Measurements from ENCODE around the gene DAPK1. TPM values are rescaled to one million over a fixed set of nuclear protein-coding genes. Genes with fewer than 3 reads are reported as not detected.
"Not testable (repeated sequence)": the region's sequence is repeated elsewhere in the genome, so short reads cannot be mapped to it uniquely, and the experiment has no call there.

Gene DAPK1
- total and polyA plus RNA-seq, 2 donors (not counting 1 experiment from before 2014, with no cell fraction given), result 1.7 to 2.8 TPM

- no peak overlapping the region for H3K4me3 Mint-ChIP-seq
- no peaks in the 10 kb centered on the region for H3K4me1 Mint-ChIP-seq
- Histone ChIP-seq H3K36me3 (replicated peaks in 1 of 2; ENCODE audit: control extremely low read depth in 1 of 2, control insufficient read depth in 1 of 2, extremely low read depth in 1 of 2, insufficient read depth in 2 of 2, low read length in 1 of 2) (no peaks in the 10 kb centered on the region), H3K27ac (ENCODE audit: low read length in 2 of 2) (no peak overlapping the region), H4K20me1 (ENCODE audit: control insufficient read depth, insufficient read depth, low read length, poor library complexity, severe bottlenecking) (no peaks in the 10 kb centered on the region), H2AFZ (ENCODE audit: insufficient read depth, low read depth, low read length, poor library complexity, severe bottlenecking) (no peak overlapping the region), H3K4me2 (replicated peaks; ENCODE audit: low read depth, low read length, poor library complexity, severe bottlenecking) (no peak overlapping the region), H3K79me2 (ENCODE audit: control insufficient read depth, insufficient read depth, low read length) (no peaks in the 10 kb centered on the region), H3K9ac (ENCODE audit: low read length) (no peak overlapping the region), H3K4me3 (ENCODE audit: control extremely low read depth in 1 of 5, extremely low read depth in 1 of 5, insufficient read depth in 1 of 5, low read depth in 2 of 5, low read length in 4 of 5) (no peak overlapping the region), H3K9me3 (ENCODE audit: control extremely low read depth in 1 of 3, control insufficient read depth in 2 of 3, insufficient read depth in 1 of 3, low read length in 2 of 3) (no peaks in the 10 kb centered on the region), H3K27me3 (replicated peaks in 1 of 4; ENCODE audit: control extremely low read depth in 1 of 4, control insufficient read depth in 3 of 4, insufficient read depth in 4 of 4, low read length in 3 of 4) (no peaks in the 10 kb centered on the region), H3K4me1 (ENCODE audit: control insufficient read depth in 2 of 2, insufficient read depth in 2 of 2, low read length in 2 of 2) (no peaks in the 10 kb centered on the region)
- 94% methylated on average over 2 of the region's 3 CpGs for WGBS (ENCODE audit: insufficient coverage)
- H3K9me3 Mint-ChIP-seq (ENCODE audit: insufficient read depth), result peaks cover 2% of the 10 kb centered on the region
- H3K27ac Mint-ChIP-seq, result no peak overlapping the region
- POLR2A ChIA-PET, result no interaction called here
- CTCF ChIA-PET, result no interaction called here
- peaks cover 3% of the 10 kb centered on the region for H3K27me3 Mint-ChIP-seq
- TF ChIP-seq CTCF (IDR thresholded peaks at IDR 0.05) (no peak), EZH2 (IDR thresholded peaks at IDR 0.05; ENCODE audit: borderline replicate concordance, insufficient read depth, low read depth, low read length, poor library complexity, severe bottlenecking) (no peak)
- ATAC-seq (ENCODE audit: low read depth) (no peak), DNase-seq (no peak)
- intact Hi-C loops (cut with micrococcal nuclease), result no loop called here
Observed at GRCh38 chr9:87742813-87743428, 245.3 kb downstream of the DAPK1 start.

DNA sequence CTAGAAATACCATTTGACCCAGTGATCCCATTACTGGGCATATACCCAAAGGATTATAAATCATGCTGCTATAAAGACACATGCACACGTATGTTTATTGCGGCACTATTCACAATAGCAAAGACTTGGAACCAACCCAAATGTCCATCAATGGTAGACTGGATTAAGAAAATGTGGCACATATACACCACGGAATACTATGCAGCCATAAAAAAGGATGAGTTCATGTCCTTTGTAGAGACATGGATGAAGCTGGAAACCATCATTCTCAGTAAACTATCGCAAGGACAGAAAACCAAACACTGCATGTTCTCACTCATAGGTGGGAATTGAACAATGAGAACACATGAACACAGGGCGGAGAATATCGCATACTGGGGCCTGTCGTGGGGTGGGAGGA is 246.6 kb downstream of the DAPK1 start:
- H3K27ac ChIP-seq (ENCODE audit: low read length in 2 of 2); H3K4me1 ChIP-seq (ENCODE audit: control insufficient read depth in 2 of 2, insufficient read depth in 2 of 2, low read length in 2 of 2); H3K4me3 ChIP-seq (ENCODE audit: control extremely low read depth in 1 of 5, extremely low read depth in 1 of 5, insufficient read depth in 1 of 5, low read depth in 2 of 5, low read length in 4 of 5); H3K27me3 Mint-ChIP-seq; H3K4me3 Mint-ChIP-seq; H3K27me3 ChIP-seq (replicated peaks in 1 of 4; ENCODE audit: control extremely low read depth in 1 of 4, control insufficient read depth in 3 of 4, insufficient read depth in 4 of 4, low read length in 3 of 4); H3K27ac Mint-ChIP-seq; intact Hi-C loops (cut with micrococcal nuclease); H3K4me1 Mint-ChIP-seq; DNase-seq; POLR2A ChIA-PET; H3K9me3 Mint-ChIP-seq (ENCODE audit: insufficient read depth); H3K79me2 ChIP-seq (ENCODE audit: control insufficient read depth, insufficient read depth, low read length); H4K20me1 ChIP-seq (ENCODE audit: control insufficient read depth, insufficient read depth, low read length, poor library complexity, severe bottlenecking); H2AFZ ChIP-seq (ENCODE audit: insufficient read depth, low read depth, low read length, poor library complexity, severe bottlenecking); ATAC-seq (ENCODE audit: low read depth); H3K9me3 ChIP-seq (ENCODE audit: control extremely low read depth in 1 of 3, control insufficient read depth in 2 of 3, insufficient read depth in 1 of 3, low read length in 2 of 3); H3K36me3 ChIP-seq (replicated peaks in 1 of 2; ENCODE audit: control extremely low read depth in 1 of 2, control insufficient read depth in 1 of 2, extremely low read depth in 1 of 2, insufficient read depth in 2 of 2, low read length in 1 of 2); H3K9ac ChIP-seq (ENCODE audit: low read length); CTCF ChIA-PET; H3K4me2 ChIP-seq (replicated peaks; ENCODE audit: low read depth, low read length, poor library complexity, severe bottlenecking): not testable (repeated sequence)
- WGBS (ENCODE audit: insufficient coverage), result no CpG with 5 or more reads among the region's 7 CpGs
